Measurements from ENCODE around the gene HES4. TPM values are rescaled to one million over a fixed set of nuclear protein-coding genes. Genes with fewer than 3 reads are reported as not detected.

Gene HES4
- total and polyA plus RNA-seq, 2 of the 13 experiments (the other 11 are each of a cell fraction or from before 2014, with no cell fraction given) = 8.8 to 10.6 TPM

DNA sequence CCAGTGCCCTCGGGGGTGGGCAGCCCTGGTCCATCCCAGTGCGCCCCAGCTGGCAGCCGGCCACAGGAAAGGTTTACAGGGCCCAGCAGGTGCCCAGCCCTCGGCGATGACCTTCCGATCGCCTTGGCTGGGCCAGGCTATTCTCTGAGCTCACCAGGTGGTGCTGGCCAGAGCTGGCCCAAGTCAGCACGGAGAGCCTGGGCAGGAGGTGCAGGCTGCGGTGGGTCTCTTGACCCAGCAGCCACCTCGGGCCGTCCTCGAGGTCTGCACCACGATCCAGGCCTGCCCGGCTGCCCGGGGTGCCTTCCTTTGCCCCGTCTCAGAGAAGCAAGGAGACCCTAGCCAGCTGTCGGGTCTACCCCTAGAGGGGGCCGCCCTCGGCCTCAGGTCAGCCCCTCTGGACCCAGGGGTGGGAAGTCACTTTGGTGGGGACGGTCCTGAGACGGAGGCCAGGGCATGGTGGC, 18.4 kb downstream of the HES4 start (continued):
- TF ChIP-seq RCOR2 (CRISPR knock-in tag; IDR thresholded peaks at IDR 0.05) = no peak
- no peak for TF ChIP-seq THYN1 (CRISPR knock-in tag; IDR thresholded peaks at IDR 0.05; ENCODE audit: borderline replicate concordance, low read depth)
- no peak for TF ChIP-seq RBAK (CRISPR knock-in tag; IDR thresholded peaks at IDR 0.05)
- TF ChIP-seq SMAD1 (CRISPR knock-in tag; IDR thresholded peaks at IDR 0.05; ENCODE audit: borderline replicate concordance, low read depth) = no peak

DNA sequence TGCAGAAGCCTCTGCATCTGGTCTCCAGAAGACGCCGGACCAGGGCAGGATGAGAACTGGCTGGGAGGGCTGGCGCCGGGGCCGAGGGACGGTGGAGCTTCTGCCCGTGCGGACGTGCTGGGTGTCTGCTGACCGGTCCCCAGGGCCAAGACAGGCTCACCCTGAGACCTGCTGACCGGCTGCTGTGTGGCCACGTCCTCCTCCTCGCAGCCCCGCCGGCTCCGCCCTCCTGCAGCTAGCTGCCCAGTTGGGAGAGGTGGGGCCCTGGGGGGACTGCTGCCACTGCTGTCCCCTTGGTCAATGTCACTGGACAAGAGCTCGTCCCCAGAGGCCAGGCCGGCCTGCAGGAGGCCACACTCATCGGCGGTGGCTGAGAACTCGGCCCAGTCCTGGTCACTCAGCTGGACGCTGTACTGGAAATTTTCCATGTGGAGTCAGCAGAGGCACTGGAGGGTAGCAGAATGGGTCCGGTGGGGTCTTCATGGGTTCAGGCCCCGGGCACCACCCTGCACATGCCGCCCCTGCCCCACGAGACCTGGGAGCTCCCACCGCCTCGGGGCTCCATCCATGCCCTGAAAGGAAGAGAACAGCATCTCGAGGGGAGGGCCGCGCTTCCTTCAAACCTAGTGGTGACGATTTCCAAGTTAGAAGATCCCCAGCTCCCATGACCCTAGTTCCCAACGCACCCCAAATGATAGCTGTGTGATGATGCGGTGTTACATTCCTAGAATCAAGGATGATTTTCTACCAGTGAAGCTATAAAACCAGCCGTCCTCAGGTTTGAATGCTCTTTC, 19.1 kb downstream of the HES4 start:
- peak overlapping the region; percentile 3 to 70 (median 48); a peak in 4 of 6 replicates for H3K4me3 ChIP-seq (replicated peaks in 1 of 3; ENCODE audit: insufficient read depth in 1 of 3, low read depth in 2 of 3, low read length in 3 of 3)
- H4K20me1 ChIP-seq (ENCODE audit: insufficient read depth, low read length) = no peaks in the 10 kb centered on the region
- DNase-seq (ENCODE audit: low spot score) (no peak), ATAC-seq (peak; percentile 49), FAIRE-seq (no peak)
- 27% methylated on average over 10 of the region's 35 CpGs for WGBS (ENCODE audit: low lambda C conversion rate)
- BruUV-seq (replicated peaks) = no TSS peak
- peaks cover 22 to 54% of the 10 kb centered on the region in 2 experiments for H3K27me3 ChIP-seq (ENCODE audit: control insufficient read depth in 1 of 2, insufficient read depth in 2 of 2, low read length in 2 of 2)
- peak overlapping the region; percentile 49 for H3K9ac ChIP-seq (ENCODE audit: insufficient read depth, low read depth, low read length)
- intact Hi-C loops (cut with micrococcal nuclease; ENCODE audit: unreplicated experiment) (no loop called here), in situ Hi-C loops (cut with HindIII; ENCODE audit: extremely low pct_ligation_motif_present, low pct_unique_long_range_greater_than_20kb) (no loop called here)
- peaks cover 52% of the 10 kb centered on the region for H3K4me1 ChIP-seq (ENCODE audit: insufficient read depth, low read length)
- H2AFZ ChIP-seq (ENCODE audit: low read length) = no peak overlapping the region
- no peaks in the 10 kb centered on the region for H3K79me2 ChIP-seq (ENCODE audit: insufficient read depth, low read length)
- H3K27ac ChIP-seq (ENCODE audit: extremely low read length, insufficient read depth, low read length) = no peak overlapping the region
- H3K9me3 ChIP-seq (ENCODE audit: low read length) = no peaks in the 10 kb centered on the region
- ChIA-PET CTCF (ENCODE audit: low intra/inter-chr PET ratio, low total read pairs) (no interaction called here), POLR2A (interaction anchor here (1.0 to 1.9 kb wide), 2 partner anchors 14 to 19 kb away, joined by 3 to 4 read pairs; partner anchors contain the start of genes HES4 and PLEKHN1)
- H3K4me2 ChIP-seq (ENCODE audit: low read depth, low read length) = peak overlapping the region; percentile 74
- H3K36me3 ChIP-seq (replicated peaks in 1 of 2; ENCODE audit: control insufficient read depth in 1 of 2, insufficient read depth in 2 of 2, low read length in 2 of 2) = no peaks in the 10 kb centered on the region
- peak; percentile 60; the same call in 1 of the 2 replicates for TF ChIP-seq SPEN (CRISPR knock-in tag; IDR thresholded peaks at IDR 0.05; ENCODE audit: low read depth)
- no peak for TF ChIP-seq GLI4 (CRISPR knock-in tag; IDR thresholded peaks at IDR 0.05; ENCODE audit: borderline replicate concordance)
- peak; percentile 41; the same call in 1 of the 2 replicates for TF ChIP-seq ZNF556 (CRISPR knock-in tag; IDR thresholded peaks at IDR 0.05; ENCODE audit: borderline replicate concordance)
- TF ChIP-seq, protein P1, sequence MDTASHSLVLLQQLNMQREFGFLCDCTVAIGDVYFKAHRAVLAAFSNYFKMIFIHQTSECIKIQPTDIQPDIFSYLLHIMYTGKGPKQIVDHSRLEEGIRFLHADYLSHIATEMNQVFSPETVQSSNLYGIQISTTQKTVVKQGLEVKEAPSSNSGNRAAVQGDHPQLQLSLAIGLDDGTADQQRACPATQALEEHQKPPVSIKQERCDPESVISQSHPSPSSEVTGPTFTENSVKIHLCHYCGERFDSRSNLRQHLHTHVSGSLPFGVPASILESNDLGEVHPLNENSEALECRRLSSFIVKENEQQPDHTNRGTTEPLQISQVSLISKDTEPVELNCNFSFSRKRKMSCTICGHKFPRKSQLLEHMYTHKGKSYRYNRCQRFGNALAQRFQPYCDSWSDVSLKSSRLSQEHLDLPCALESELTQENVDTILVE (CRISPR knock-in tag; IDR thresholded peaks at IDR 0.05) = no peak
- TF ChIP-seq FOXJ3 (CRISPR knock-in tag; IDR thresholded peaks at IDR 0.05; ENCODE audit: borderline replicate concordance) = no peak
- TF ChIP-seq MED8 (CRISPR knock-in tag; IDR thresholded peaks at IDR 0.05; ENCODE audit: insufficient replicate concordance) = no peak
- no peak for TF ChIP-seq THAP11 (CRISPR knock-in tag; IDR thresholded peaks at IDR 0.05)
- no peak for TF ChIP-seq MIER3 (CRISPR knock-in tag; IDR thresholded peaks at IDR 0.05; ENCODE audit: borderline replicate concordance)
- TF ChIP-seq CAMTA2 (CRISPR knock-in tag; IDR thresholded peaks at IDR 0.05; ENCODE audit: borderline replicate concordance) = no peak
- TF ChIP-seq, protein P2, sequence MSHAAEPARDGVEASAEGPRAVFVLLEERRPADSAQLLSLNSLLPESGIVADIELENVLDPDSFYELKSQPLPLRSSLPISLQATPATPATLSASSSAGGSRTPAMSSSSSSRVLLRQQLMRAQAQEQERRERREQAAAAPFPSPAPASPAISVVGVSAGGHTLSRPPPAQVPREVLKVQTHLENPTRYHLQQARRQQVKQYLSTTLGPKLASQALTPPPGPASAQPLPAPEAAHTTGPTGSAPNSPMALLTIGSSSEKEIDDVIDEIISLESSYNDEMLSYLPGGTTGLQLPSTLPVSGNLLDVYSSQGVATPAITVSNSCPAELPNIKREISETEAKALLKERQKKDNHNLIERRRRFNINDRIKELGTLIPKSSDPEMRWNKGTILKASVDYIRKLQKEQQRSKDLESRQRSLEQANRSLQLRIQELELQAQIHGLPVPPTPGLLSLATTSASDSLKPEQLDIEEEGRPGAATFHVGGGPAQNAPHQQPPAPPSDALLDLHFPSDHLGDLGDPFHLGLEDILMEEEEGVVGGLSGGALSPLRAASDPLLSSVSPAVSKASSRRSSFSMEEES (CRISPR knock-in tag; IDR thresholded peaks at IDR 0.05) = 0 out of 2 replicates have a peak, but pooled peaks have one; percentile 39
- TF ChIP-seq MBD4 (IDR thresholded peaks at IDR 0.05; ENCODE audit: borderline replicate concordance, low read length) = no peak
- TF ChIP-seq POLR2A (IDR thresholded peaks at IDR 0.05; ENCODE audit: insufficient read depth in 1 of 2, low read depth in 2 of 2, low read length in 2 of 2) = no peak
- TF ChIP-seq GATAD1 (CRISPR knock-in tag; IDR thresholded peaks at IDR 0.05) = no peak
- TF ChIP-seq MXI1 (IDR thresholded peaks at IDR 0.05; ENCODE audit: borderline replicate concordance, low read depth, low read length) = peak; percentile 14; the same call in 1 of the 3 replicates
- TF ChIP-seq ZNF230 (CRISPR knock-in tag; IDR thresholded peaks at IDR 0.05) = 0 out of 2 replicates have a peak, but pooled peaks have one; percentile 68
- TF ChIP-seq SP5 (CRISPR knock-in tag; IDR thresholded peaks at IDR 0.05; ENCODE audit: borderline replicate concordance, low read depth) = peak; percentile 73

Measured in HepG2 (cell line).